Activated T-cell treated with anti-CD3 and anti-CD28 coated beads for 48 hours (primary cell): Measurements from ENCODE around the gene TMEM101.
"Not testable (repeated sequence)": the region's sequence is repeated elsewhere in the genome, so short reads cannot be mapped to it uniquely, and the experiment has no call there.

Source experiments
- DNase-seq: peaks from one replicate; pipeline ENCODE4 v3.0.0-alpha.2; 2020; ENCODE audit warnings: low read depth

TMEM101 gene

DNA sequence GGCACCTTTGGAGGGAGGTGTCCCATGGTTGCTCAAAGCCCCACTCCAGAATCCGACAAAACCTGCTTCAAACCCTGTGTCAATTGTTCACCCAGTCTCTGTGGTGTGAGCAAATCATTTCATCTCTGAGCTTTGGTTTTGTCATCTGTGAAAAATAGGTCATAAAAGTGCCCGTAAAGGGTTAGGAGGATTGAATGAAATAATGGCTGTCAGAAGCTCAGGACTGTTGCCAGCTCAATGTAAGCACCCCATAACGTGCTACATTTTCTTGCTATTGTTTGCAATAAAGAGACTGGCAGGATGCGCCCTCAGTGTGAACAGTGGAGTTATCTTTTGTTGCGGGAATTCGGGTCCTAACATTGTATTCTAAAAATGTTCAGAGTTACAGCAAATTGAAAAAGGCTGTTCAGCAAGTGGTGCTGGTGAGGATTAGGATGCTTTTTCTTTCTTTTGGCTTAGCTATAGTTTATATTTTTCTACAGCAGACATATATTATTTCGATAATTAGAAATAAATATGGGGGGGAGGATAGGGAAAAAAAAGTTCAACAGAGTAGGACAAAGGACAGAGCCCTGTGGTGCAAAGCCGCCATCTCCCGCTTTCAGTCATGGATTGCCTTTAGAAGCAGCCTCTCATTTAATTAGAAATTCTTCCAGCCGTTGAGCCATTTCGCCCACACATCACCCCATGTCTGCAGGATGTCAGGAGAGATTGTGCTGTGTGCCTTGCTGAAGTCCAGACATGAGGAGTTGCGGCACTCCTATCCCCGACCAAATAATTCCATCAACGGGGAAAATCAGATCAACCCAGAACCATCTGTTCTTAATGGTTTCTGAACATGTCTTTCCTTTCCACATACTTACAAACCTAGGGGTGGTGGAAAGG, 40.1 kb downstream of the TMEM101 start:
- no peak for DNase-seq

DNA sequence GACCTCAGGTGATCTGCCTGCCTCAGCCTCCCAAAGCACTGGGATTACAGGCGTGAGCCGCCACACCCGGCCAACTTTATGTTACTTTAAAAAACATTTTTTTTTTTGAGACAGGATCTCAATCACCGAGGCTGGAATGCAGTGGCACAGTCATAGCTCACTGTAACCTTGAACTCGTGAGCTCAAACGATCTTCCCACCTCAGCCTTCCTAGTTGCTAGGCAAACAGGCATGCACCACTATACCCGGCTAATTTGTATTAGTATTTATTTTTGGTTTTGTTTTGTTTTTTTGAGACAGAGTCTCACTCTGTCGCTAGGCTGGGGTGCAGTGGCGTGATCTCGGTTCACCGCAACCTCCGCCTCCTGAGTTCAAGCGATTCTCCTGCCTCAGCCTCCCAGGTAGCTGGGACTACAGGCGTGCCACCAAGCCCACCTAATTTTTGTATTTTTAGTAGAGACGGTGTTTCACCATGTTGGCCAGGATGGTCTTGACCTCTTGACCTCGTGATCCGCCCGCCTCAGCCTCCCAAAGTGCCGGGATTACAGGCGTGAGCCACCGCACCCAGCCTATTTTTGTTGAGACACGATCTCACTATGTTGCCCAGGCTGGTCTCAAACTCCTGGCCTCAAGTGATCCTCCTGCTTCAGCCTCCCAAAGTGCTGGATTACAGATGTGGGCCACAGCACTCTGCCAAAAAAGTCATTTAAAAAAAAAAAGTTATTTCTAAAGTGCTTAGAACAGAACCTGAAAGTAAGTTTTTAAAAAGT, 42.1 kb downstream of the TMEM101 start:
- not testable (repeated sequence) for DNase-seq

DNA sequence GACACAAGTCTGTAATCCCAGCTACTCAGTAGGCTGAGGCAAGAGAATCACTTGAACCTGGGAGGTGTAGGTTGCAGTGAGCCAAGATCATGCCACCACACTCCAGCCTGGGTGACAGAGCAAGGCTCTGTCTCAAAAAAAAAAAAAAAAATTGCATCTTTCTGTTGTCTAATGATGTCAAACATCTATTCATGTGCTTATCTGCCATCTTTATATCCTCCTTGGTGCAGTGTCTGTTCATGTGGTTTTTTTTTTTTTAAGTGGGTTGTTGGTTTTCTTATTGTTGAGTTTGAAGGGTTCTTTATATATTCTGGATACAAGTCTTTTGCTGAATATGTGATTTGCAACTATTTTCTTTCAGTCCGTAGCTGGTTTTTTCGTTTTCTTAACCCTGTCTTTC, 43.3 kb downstream of the TMEM101 start:
- DNase-seq: not testable (repeated sequence)

DNA sequence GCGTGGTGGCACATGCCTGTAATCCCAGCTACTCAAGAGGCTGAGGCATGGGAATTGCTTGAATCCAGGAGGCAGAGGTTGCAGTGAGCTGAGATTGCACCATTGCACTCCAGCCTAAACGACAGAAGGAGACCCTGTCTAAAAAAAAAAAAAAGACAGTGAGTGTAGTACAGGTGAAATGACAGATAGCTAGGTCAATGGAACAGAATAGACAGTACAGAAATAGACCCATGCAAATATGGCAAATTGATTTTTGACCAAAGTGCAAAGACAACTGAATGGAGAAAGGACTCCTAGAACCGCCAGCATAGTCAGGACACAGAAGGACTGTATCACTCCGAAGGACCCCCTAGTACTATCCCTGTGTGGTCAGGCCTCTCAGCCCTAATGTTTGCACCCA, 44.4 kb downstream of the TMEM101 start:
- DNase-seq: no peak

DNA sequence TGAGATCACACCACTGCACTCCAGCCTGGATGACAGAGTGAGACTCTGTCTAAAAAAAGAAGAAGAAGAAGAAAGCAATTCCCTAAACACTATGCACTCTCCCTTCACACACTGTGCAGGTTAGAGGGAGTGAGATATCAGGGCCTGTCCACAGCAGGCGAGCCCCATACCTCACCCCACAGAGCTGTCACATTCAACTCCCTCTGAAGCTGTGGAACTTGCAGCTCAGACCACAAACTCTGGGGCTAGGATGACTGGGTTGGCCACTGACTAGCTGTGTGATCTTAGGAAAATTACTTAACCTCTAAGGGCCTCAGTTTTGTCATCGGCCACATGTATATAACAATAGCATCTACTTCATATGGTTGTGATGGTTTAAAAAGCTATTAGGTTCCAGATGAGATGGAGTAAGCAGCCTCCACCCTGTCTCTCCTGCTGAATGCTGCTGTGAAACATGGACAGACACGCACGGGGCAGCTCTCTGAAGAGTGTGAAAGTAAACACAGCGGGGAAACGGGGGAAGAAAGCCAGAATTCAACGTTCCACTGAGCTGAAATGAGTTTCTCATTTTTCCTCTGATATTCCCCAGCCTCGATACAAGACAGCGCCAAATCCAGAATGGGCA, 47.4 kb downstream of the TMEM101 start:
- DNase-seq: no peak

DNA sequence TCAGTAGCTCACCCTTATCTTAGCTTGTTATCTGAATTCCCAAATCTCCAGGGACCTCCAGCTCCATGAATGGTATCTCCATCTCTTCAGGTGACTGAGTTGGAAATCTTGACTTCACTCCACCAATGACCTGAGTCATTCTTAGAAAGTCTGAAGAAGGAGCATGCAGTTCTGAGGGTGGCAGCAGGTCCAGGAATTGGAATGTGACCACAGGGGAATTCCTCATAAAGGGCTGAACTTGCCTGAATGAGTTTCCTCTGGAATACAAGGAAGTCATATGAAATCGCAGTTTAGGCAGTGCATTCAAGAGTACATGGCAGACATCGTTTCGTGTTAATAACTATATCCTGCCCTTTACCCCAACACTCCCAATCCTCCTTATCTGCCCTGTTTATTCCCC, 48.5 kb downstream of the TMEM101 start:
- DNase-seq: no peak

DNA sequence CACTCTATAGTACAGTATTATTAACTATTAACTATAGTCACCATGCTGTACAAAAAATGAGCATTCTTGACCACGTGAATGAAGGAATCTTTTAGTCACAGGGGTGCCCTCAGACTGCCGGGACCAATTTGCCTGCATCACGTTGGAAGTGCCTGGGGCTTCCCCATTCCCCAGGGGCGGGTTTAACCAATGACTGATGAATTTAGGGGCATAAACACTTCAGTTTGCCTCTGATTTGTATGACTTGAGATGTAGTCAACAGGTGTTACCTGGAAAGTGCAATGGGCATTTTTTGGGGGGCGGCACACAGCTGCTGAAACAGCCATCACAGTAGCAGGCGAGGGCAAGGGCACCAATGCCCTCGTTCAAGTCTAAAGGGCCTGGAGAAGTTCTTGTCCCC, 52.3 kb downstream of the TMEM101 start:
- no peak for DNase-seq

DNA sequence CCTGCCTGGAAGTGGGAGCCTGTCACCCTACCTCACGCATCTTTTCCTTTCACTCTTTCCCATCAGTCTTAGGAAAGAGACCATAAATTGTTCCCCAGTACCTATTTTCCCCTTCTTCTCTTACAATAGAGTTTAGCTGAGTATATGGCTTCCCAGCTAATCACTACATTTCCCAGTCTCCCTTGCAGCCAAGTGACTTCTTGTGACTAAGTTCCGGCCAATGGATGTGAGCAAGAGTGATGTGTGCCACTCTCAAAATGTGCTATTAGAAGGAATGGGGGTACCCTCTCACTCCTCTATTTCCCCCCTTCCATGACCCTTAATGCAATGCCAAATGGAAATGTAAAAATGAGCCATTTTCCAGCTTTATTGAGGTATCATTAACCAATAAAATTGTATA, 52.8 kb downstream of the TMEM101 start:
- DNase-seq: no peak

DNA sequence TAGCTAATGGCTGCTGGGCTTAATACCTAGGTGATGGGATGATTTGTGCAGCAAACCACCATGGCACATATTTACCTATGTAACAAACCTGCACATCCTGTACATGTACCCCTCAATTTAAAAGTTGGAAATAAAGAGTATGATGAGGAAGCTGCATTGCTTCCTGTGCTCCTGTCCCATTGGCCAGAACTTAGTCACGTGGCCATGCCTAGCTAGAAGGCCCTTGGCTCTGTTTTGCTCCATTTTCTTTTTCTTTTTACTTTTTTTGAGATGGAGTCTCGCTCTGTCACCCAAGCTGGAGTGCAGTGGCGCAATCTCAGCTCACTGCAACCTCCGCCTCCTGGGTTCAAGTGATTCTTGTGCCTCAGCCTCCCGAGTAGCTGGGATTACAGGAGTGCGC, 53.5 kb downstream of the TMEM101 start:
- not testable (repeated sequence) for DNase-seq
